Measurements from ENCODE around the gene ELAC2. TPM values are rescaled to one million over a fixed set of nuclear protein-coding genes. Genes with fewer than 3 reads are reported as not detected.
A peak's percentile ranks its signal among the peaks of the same experiment; 100 is the strongest.

ELAC2 gene
- polyA plus RNA-seq, 3 donors = 24.2 to 39.6 (median 26.0) TPM

DNA sequence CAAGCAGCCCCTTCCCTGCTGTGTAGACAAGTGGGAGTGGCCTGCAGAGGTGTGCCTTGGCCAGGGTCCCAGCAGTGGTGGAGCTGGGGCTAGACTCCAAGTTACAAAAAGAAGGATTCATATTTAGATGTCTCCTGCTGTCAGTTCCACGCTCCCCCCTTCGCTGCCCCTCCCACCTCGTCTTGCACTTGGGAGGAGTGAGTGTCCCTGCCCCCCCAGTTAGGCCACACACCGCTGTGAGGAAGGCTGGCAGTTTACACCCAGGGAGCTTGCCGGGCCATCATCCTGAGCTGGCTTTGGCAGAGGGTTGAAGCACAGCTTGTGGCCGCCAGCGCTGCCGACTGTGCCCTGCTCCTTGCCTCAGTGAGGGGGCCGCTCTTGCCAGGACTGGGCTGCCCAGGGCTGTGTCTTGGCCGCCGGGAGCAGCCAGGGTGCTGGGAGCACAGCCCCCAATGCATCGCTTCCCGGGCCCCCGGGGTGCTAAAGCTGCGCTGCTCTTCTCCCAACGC, 44.3 kb downstream of the ELAC2 start:
- H4K20me1 ChIP-seq (ENCODE audit: insufficient read depth, low read length) = no peaks in the 10 kb centered on the region
- H3K4me1 Mint-ChIP-seq = no peaks in the 10 kb centered on the region
- no peak overlapping the region for H3K27ac Mint-ChIP-seq
- H3K36me3 ChIP-seq (replicated peaks in 1 of 2; ENCODE audit: control insufficient read depth in 1 of 2, insufficient read depth in 2 of 2, low read length in 2 of 2) = no peaks in the 10 kb centered on the region
- no peak overlapping the region for H2AFZ ChIP-seq (ENCODE audit: insufficient read depth, low read depth, low read length, poor library complexity, severe bottlenecking)
- peaks cover 6 to 18% of the 10 kb centered on the region in 2 donors for H3K27me3 ChIP-seq (ENCODE audit: control insufficient read depth in 2 of 2, insufficient read depth in 2 of 2, low read length in 2 of 2)
- no peaks in the 10 kb centered on the region for H3K79me2 ChIP-seq (ENCODE audit: insufficient read depth, low read length)
- intact Hi-C loops (cut with micrococcal nuclease) = no loop called here
- TF ChIP-seq, protein P1, sequence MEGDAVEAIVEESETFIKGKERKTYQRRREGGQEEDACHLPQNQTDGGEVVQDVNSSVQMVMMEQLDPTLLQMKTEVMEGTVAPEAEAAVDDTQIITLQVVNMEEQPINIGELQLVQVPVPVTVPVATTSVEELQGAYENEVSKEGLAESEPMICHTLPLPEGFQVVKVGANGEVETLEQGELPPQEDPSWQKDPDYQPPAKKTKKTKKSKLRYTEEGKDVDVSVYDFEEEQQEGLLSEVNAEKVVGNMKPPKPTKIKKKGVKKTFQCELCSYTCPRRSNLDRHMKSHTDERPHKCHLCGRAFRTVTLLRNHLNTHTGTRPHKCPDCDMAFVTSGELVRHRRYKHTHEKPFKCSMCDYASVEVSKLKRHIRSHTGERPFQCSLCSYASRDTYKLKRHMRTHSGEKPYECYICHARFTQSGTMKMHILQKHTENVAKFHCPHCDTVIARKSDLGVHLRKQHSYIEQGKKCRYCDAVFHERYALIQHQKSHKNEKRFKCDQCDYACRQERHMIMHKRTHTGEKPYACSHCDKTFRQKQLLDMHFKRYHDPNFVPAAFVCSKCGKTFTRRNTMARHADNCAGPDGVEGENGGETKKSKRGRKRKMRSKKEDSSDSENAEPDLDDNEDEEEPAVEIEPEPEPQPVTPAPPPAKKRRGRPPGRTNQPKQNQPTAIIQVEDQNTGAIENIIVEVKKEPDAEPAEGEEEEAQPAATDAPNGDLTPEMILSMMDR (IDR thresholded peaks at IDR 0.05) = no peak
- peaks cover 26 to 35% (median 31%) of the 10 kb centered on the region in 3 donors for H3K27me3 Mint-ChIP-seq (ENCODE audit: low read depth in 3 of 3)
- 10% methylated on average over 15 of the region's 16 CpGs for WGBS (ENCODE audit: insufficient coverage)
- H3K4me2 ChIP-seq (replicated peaks; ENCODE audit: extremely low read depth, low read length, poor library complexity, severe bottlenecking) = no peak overlapping the region
- no peaks in the 10 kb centered on the region for H3K4me1 ChIP-seq (ENCODE audit: control insufficient read depth in 1 of 2, insufficient read depth in 2 of 2, low read length in 2 of 2)
- H3K36me3 Mint-ChIP-seq = peaks cover 0 to 1% of the 10 kb centered on the region in 2 donors
- H3K4me3 ChIP-seq (replicated peaks in 1 of 3; ENCODE audit: low read depth in 2 of 3, low read length in 3 of 3) = no peak overlapping the region
- DNase-seq = no peak
- H3K9ac ChIP-seq (ENCODE audit: insufficient read depth, low read length, poor library complexity, severe bottlenecking) = no peak overlapping the region
- peak overlapping the region in 1 of 2 donors; percentile 51 for H3K4me3 Mint-ChIP-seq
- peaks cover 1 to 11% (median 7%) of the 10 kb centered on the region in 7 donors for H3K9me3 Mint-ChIP-seq
- H3K27ac ChIP-seq (ENCODE audit: low read depth in 1 of 2, low read length in 2 of 2) = no peak overlapping the region
- H3K9me3 ChIP-seq (replicated peaks in 1 of 2; ENCODE audit: control insufficient read depth in 1 of 2, insufficient read depth in 1 of 2, low read length in 2 of 2) = no peaks in the 10 kb centered on the region

DNA sequence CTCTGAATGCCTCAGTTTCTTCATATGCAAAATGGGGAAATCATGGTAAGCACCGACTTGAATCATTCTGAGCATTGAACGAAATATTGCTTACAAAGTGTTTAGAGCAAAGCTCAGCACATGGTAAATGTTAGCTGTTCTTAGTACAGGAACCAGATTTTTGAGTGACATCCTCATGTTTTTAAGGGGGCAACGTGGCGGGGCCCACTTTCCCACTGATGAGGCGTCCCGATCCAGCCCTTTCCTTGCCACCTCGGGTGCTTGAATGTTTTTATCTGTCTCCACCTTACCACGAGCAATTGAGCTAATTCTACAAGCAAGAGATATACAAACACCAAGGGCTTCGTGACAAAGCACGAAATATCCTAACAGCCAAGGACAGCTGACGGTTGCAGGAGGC, 49.9 kb downstream of the ELAC2 start:
- H3K36me3 Mint-ChIP-seq = no peaks in the 10 kb centered on the region
- TF ChIP-seq, protein P1 (IDR thresholded peaks at IDR 0.05) = no peak

More for the DNA sequence above, 49.9 kb downstream of the ELAC2 start:
- Mint-ChIP-seq H3K27me3 (ENCODE audit: low read depth in 3 of 3) (peaks cover 4 to 9% (median 5%) of the 10 kb centered on the region in 3 donors), H3K9me3 (peaks cover 6 to 19% (median 13%) of the 10 kb centered on the region in 7 donors), H3K4me1 (no peaks in the 10 kb centered on the region), H3K27ac (no peak overlapping the region), H3K4me3 (no peak overlapping the region)
- Histone ChIP-seq H2AFZ (ENCODE audit: insufficient read depth, low read depth, low read length, poor library complexity, severe bottlenecking) (no peak overlapping the region), H3K27me3 (ENCODE audit: control insufficient read depth in 2 of 2, insufficient read depth in 2 of 2, low read length in 2 of 2) (peaks cover 1% of the 10 kb centered on the region in 2 donors), H3K9me3 (replicated peaks in 1 of 2; ENCODE audit: control insufficient read depth in 1 of 2, insufficient read depth in 1 of 2, low read length in 2 of 2) (no peaks in the 10 kb centered on the region), H3K36me3 (replicated peaks in 1 of 2; ENCODE audit: control insufficient read depth in 1 of 2, insufficient read depth in 2 of 2, low read length in 2 of 2) (no peaks in the 10 kb centered on the region), H3K4me2 (replicated peaks; ENCODE audit: extremely low read depth, low read length, poor library complexity, severe bottlenecking) (no peak overlapping the region), H3K27ac (ENCODE audit: low read depth in 1 of 2, low read length in 2 of 2) (no peak overlapping the region), H3K9ac (ENCODE audit: insufficient read depth, low read length, poor library complexity, severe bottlenecking) (no peak overlapping the region), H3K4me1 (ENCODE audit: control insufficient read depth in 1 of 2, insufficient read depth in 2 of 2, low read length in 2 of 2) (no peaks in the 10 kb centered on the region), H3K4me3 (replicated peaks in 1 of 3; ENCODE audit: low read depth in 2 of 3, low read length in 3 of 3) (no peak overlapping the region), H4K20me1 (ENCODE audit: insufficient read depth, low read length) (no peaks in the 10 kb centered on the region), H3K79me2 (ENCODE audit: insufficient read depth, low read length) (no peaks in the 10 kb centered on the region)
- WGBS (ENCODE audit: insufficient coverage) = 84% methylated on average over 10 of the region's 11 CpGs
- DNase-seq = no peak
- intact Hi-C loops (cut with micrococcal nuclease) = no loop called here

All from CD14-positive monocyte (primary cell).